CD14-positive monocyte (primary cell): ENCODE measurements around the gene KIF24. TPM values are rescaled to one million over a fixed set of nuclear protein-coding genes. Genes with fewer than 3 reads are reported as not detected.

Source experiments
- DNase-seq, 3 donors: peaks; one replicate each; pipeline ENCODE4 v3.0.0-alpha.2; 2011 to 2022
- H2AFZ ChIP-seq: 2 replicates; pipeline ENCODE4 v1.6.0; 2012; ENCODE audit warnings: mild to moderate bottlenecking, low read depth, low read length, inconsistent platforms; ENCODE audit not compliant: insufficient read depth, poor library complexity, severe bottlenecking
- H3K27ac ChIP-seq, 2 donors: 1 replicate in 1 of 2; 2 replicates in 1 of 2; pipeline ENCODE4 v1.5.1; 2012 to 2013; ENCODE audit warnings: low read length in 2 of 2, control low read depth in 1 of 2, inconsistent platforms in 1 of 2, low read depth in 1 of 2, mild to moderate bottlenecking in 1 of 2
- H3K27me3 ChIP-seq, 2 donors: one replicate each; pipeline versions ENCODE4 v1.6.0 to v1.6.1; 2011 to 2013; ENCODE audit warnings: low read length in 2 of 2; ENCODE audit not compliant: control insufficient read depth in 2 of 2, insufficient read depth in 2 of 2
- H3K36me3 ChIP-seq, 2 donors: replicated peaks in 1 of 2; 1 replicate in 1 of 2; 2 replicates in 1 of 2; pipeline versions ENCODE4 v1.5.1 to v1.6.1; 2012 to 2013; ENCODE audit warnings: low read length in 2 of 2, control low read depth in 1 of 2, inconsistent platforms in 1 of 2, mild to moderate bottlenecking in 1 of 2; ENCODE audit not compliant: insufficient read depth in 2 of 2, control insufficient read depth in 1 of 2
- H3K4me1 ChIP-seq, 2 donors: 1 replicate in 1 of 2; 2 replicates in 1 of 2; pipeline versions ENCODE4 v1.5.1 to v1.6.1; 2012 to 2013; ENCODE audit warnings: low read length in 2 of 2, control low read depth in 1 of 2, inconsistent platforms in 1 of 2, mild to moderate bottlenecking in 1 of 2, moderate library complexity in 1 of 2; ENCODE audit not compliant: insufficient read depth in 2 of 2, control insufficient read depth in 1 of 2
- H3K4me2 ChIP-seq: replicated peaks from 2 replicates; pipeline ENCODE3; 2012; ENCODE audit warnings: low read length, moderate library complexity, mild to moderate bottlenecking; ENCODE audit not compliant: poor library complexity, severe bottlenecking; ENCODE audit errors: extremely low read depth
- H3K4me3 ChIP-seq, 3 experiments: fragments of 200-600 bp in 1 of 3; sonication (generic) in 1 of 3; replicated peaks in 1 of 3; 1 replicate in 2 of 3; 2 replicates in 1 of 3; pipeline ENCODE4 v1.5.1; 2011 to 2013; ENCODE audit warnings: low read length in 3 of 3, mild to moderate bottlenecking in 3 of 3, control low read depth in 2 of 3, low read depth in 2 of 3, inconsistent platforms in 1 of 3, moderate library complexity in 1 of 3
- H3K79me2 ChIP-seq: 2 replicates; pipeline ENCODE4 v1.6.0; 2012; ENCODE audit warnings: mild to moderate bottlenecking, control low read depth, inconsistent platforms, low read length, moderate library complexity; ENCODE audit not compliant: insufficient read depth
- H3K9ac ChIP-seq: 2 replicates; pipeline ENCODE4 v1.6.0; 2017; ENCODE audit warnings: low read length, mild to moderate bottlenecking; ENCODE audit not compliant: insufficient read depth, poor library complexity, severe bottlenecking
- H3K9me3 ChIP-seq, 2 donors: replicated peaks in 1 of 2; 1 replicate in 1 of 2; 2 replicates in 1 of 2; pipeline versions ENCODE4 v1.5.1 to v1.6.1; 2012 to 2013; ENCODE audit warnings: low read length in 2 of 2, control low read depth in 1 of 2; ENCODE audit not compliant: control insufficient read depth in 1 of 2, insufficient read depth in 1 of 2
- H4K20me1 ChIP-seq: 2 replicates; pipeline ENCODE4 v1.6.0; 2012; ENCODE audit warnings: mild to moderate bottlenecking, low read length, control low read depth, moderate library complexity; ENCODE audit not compliant: insufficient read depth
- H3K27ac Mint-ChIP-seq, 7 donors: one replicate each; pipeline ENCODE4 v1.8.0; 2020; ENCODE audit warnings: mild to moderate bottlenecking in 7 of 7, mixed read lengths in 7 of 7, moderate library complexity in 6 of 7, inconsistent platforms in 2 of 7
- H3K27me3 Mint-ChIP-seq, 3 donors: one replicate each; pipeline ENCODE4 v1.8.0; 2021 to 2022; ENCODE audit warnings: low read depth in 3 of 3, mild to moderate bottlenecking in 3 of 3, mixed read lengths in 3 of 3, moderate library complexity in 3 of 3, inconsistent platforms in 1 of 3
- H3K36me3 Mint-ChIP-seq, 2 donors: one replicate each; pipeline ENCODE4 v1.8.0; 2020; ENCODE audit warnings: mixed read lengths in 2 of 2, inconsistent platforms in 1 of 2, mild to moderate bottlenecking in 1 of 2
- H3K4me1 Mint-ChIP-seq: one replicate; pipeline ENCODE4 v1.8.0; 2020; ENCODE audit warnings: mild to moderate bottlenecking, mixed read lengths
- H3K4me3 Mint-ChIP-seq, 2 donors: one replicate each; pipeline ENCODE4 v1.8.0; 2020; ENCODE audit warnings: mild to moderate bottlenecking in 2 of 2, mixed read lengths in 2 of 2, moderate library complexity in 1 of 2
- H3K9me3 Mint-ChIP-seq, 7 donors: one replicate each; pipeline ENCODE4 v1.8.0; 2020 to 2022; ENCODE audit warnings: mixed read lengths in 7 of 7, mild to moderate bottlenecking in 6 of 7, moderate library complexity in 6 of 7, inconsistent platforms in 2 of 7
- CTCF ChIP-seq: fragments of 200-600 bp; IDR thresholded peaks from one replicate; pipeline ENCODE4 v1.8.0; 2022; ENCODE audit warnings: antibody characterized with exemption, mild to moderate bottlenecking
- WGBS: methylation state at CpG from one replicate; pipeline ENCODE4 v1.1.5; 2013; ENCODE audit warnings: missing lambda C conversion rate; ENCODE audit not compliant: insufficient coverage; 5-methylcytosine and 5-hydroxymethylcytosine counted together
- intact Hi-C, 2 donors: fragments of 100-400 bp; cut with micrococcal nuclease; formaldehyde crosslinking; loops; one replicate each; pipeline versions ENCODE4 v1.15.0 to v1.15.1; 2023
- polyA plus RNA-seq, 3 donors: library from polyadenylated mRNA; depleted of rRNA in 1 of 3; unstranded in 2 of 3; stranded (reverse) in 1 of 3; fragments of 300-500 nt in 2 of 3; fragments of >200 nt in 1 of 3; fragmentation: Illumina TruSeq in 2 of 3; gene quantifications; 1 replicate in 2 of 3; 2 replicates in 1 of 3; pipeline ENCODE4 v1.2.3, GENCODE V29; 2012 to 2021

The KIF24 gene
- polyA plus RNA-seq, 3 donors = 0.13 to 0.31 TPM; not detected in 1

GRCh38 chr9:34326690-34327089 lies 2.4 kb downstream of the KIF24 start:
- peak overlapping the region in 3 of 7 donors; percentile 0 to 61 (median 58) for H3K27ac Mint-ChIP-seq
- Histone ChIP-seq H3K4me3 (no peak overlapping the region), H3K79me2 (peaks cover 76% of the 10 kb centered on the region), H3K9ac (no peak overlapping the region), H3K4me1 (peaks cover 31 to 49% of the 10 kb centered on the region in 2 donors), H3K4me2 (no peak overlapping the region), H3K27ac (peak overlapping the region in 1 of 2 donors; percentile 63), H3K9me3 (no peaks in the 10 kb centered on the region), H4K20me1 (no peaks in the 10 kb centered on the region), H2AFZ (no peak overlapping the region), H3K36me3 (no peaks in the 10 kb centered on the region), H3K27me3 (no peaks in the 10 kb centered on the region)
- no peak overlapping the region for H3K4me3 Mint-ChIP-seq
- no peaks in the 10 kb centered on the region for H3K36me3 Mint-ChIP-seq
- no peak for TF ChIP-seq CTCF
- no peaks in the 10 kb centered on the region for H3K9me3 Mint-ChIP-seq
- no peak for DNase-seq
- intact Hi-C loops = loop anchor here in 1 of 2 donors (5.0 to 10.0 kb wide), 2 partner anchors 152 to 199 kb away; partner anchors contain the start of genes DCAF12 and UBAP1
- peaks cover 40% of the 10 kb centered on the region for H3K4me1 Mint-ChIP-seq
- H3K27me3 Mint-ChIP-seq = peaks cover 0 to 2% (median 2%) of the 10 kb centered on the region in 3 donors
- WGBS = 40% methylated on average over 1 of the region's 1 CpG

- 100% methylated on average over 1 of the region's 2 CpGs for WGBS
- TF ChIP-seq CTCF = no peak
- Histone ChIP-seq H3K79me2 (peaks cover 72% of the 10 kb centered on the region), H3K36me3 (no peaks in the 10 kb centered on the region), H3K27ac (no peak overlapping the region), H4K20me1 (no peaks in the 10 kb centered on the region), H3K27me3 (no peaks in the 10 kb centered on the region), H3K9ac (no peak overlapping the region), H3K4me1 (peaks cover 21 to 31% of the 10 kb centered on the region in 2 donors), H3K4me2 (no peak overlapping the region), H3K4me3 (no peak overlapping the region), H2AFZ (no peak overlapping the region), H3K9me3 (no peaks in the 10 kb centered on the region)
- no peak overlapping the region for H3K4me3 Mint-ChIP-seq
- H3K27me3 Mint-ChIP-seq = peaks cover 0 to 2% (median 0%) of the 10 kb centered on the region in 3 donors
- peaks cover 24% of the 10 kb centered on the region for H3K4me1 Mint-ChIP-seq
- no peak overlapping the region for H3K27ac Mint-ChIP-seq
- peaks cover 3 to 9% of the 10 kb centered on the region in 2 donors for H3K36me3 Mint-ChIP-seq
- intact Hi-C loops = loop anchor here in 1 of 2 donors (10.0 kb wide), 1 partner anchor 148 kb away; the partner anchor contains the start of gene UBAP1
- DNase-seq = no peak
- H3K9me3 Mint-ChIP-seq = no peaks in the 10 kb centered on the region
Observed at GRCh38 chr9:34322899-34323591, 6.0 kb downstream of the KIF24 start.
